Stimulated activated CD8-positive, alpha-beta memory T cell treated with anti-CD3 and anti-CD28 coated beads, Interleukin-15, amount 100 ng/mL, for 1 hour (primary cell): ENCODE data around the gene CLEC18B.
"Not testable (repeated sequence)": the region's sequence is repeated elsewhere in the genome, so short reads cannot be mapped to it uniquely, and the experiment has no call there.

ENCODE experiments used
- DNase-seq: peaks from one replicate; pipeline ENCODE4 v3.0.0-alpha.2; 2020; ENCODE audit warnings: low read depth

Gene CLEC18B

GRCh38 chr16:74443624-74444346, 22.5 kb upstream of the CLEC18B start:
- not testable (repeated sequence) for DNase-seq

GRCh38 chr16:74439685-74440084, 18.4 kb upstream of the CLEC18B start:
- no peak for DNase-seq

- DNase-seq: no peak
These were observed 17.3 kb upstream of the CLEC18B start for GRCh38 chr16:74438492-74438979.

GRCh38 chr16:74431516-74431915, 10.2 kb upstream of the CLEC18B start:
- DNase-seq: no peak

- DNase-seq: peak; percentile 19
These were observed 8.9 kb upstream of the CLEC18B start for GRCh38 chr16:74430036-74430712.

- DNase-seq: not testable (repeated sequence)
These were observed 7.2 kb upstream of the CLEC18B start for GRCh38 chr16:74428493-74428892.

GRCh38 chr16:74425751-74426150, 4.5 kb upstream of the CLEC18B start:
- DNase-seq: not testable (repeated sequence)

- not testable (repeated sequence) for DNase-seq
These were observed 2.4 kb upstream of the CLEC18B start for GRCh38 chr16:74423721-74424120.

- not testable (repeated sequence) for DNase-seq
These were observed 808 bp upstream of the CLEC18B start for GRCh38 chr16:74422086-74422485.

- DNase-seq: not testable (repeated sequence)
These were observed 156 bp upstream of the CLEC18B start for GRCh38 chr16:74421482-74421785.

- DNase-seq: not testable (repeated sequence)
These were observed 1.5 kb downstream of the CLEC18B start for GRCh38 chr16:74419811-74420210.

GRCh38 chr16:74417897-74418296, 3.4 kb downstream of the CLEC18B start:
- DNase-seq: not testable (repeated sequence)

GRCh38 chr16:74413920-74414319, 7.4 kb downstream of the CLEC18B start:
- DNase-seq: not testable (repeated sequence)

GRCh38 chr16:74413485-74413884, 7.8 kb downstream of the CLEC18B start:
- DNase-seq: not testable (repeated sequence)

GRCh38 chr16:74412775-74413390, 8.4 kb downstream of the CLEC18B start:
- not testable (repeated sequence) for DNase-seq

GRCh38 chr16:74412138-74412774, 9.0 kb downstream of the CLEC18B start:
- not testable (repeated sequence) for DNase-seq

GRCh38 chr16:74410981-74411380, 10.3 kb downstream of the CLEC18B start:
- not testable (repeated sequence) for DNase-seq

- not testable (repeated sequence) for DNase-seq
These were observed 11.0 kb downstream of the CLEC18B start for GRCh38 chr16:74410057-74410957.

GRCh38 chr16:74409185-74409981, 11.9 kb downstream of the CLEC18B start:
- DNase-seq: not testable (repeated sequence)

- not testable (repeated sequence) for DNase-seq
These were observed 13.9 kb downstream of the CLEC18B start for GRCh38 chr16:74407362-74407705.
